ENCODE measurements around the gene PRIM2. TPM values are rescaled to one million over a fixed set of nuclear protein-coding genes. Genes with fewer than 3 reads are reported as not detected.
A peak's percentile ranks its signal among the peaks of the same experiment; 100 is the strongest.
"Not testable (repeated sequence)": the region's sequence is repeated elsewhere in the genome, so short reads cannot be mapped to it uniquely, and the experiment has no call there.

Gene PRIM2
- total RNA-seq, 3 donors from 2014 or later (not counting 1 experiment from before 2014, with no cell fraction given), result 16.0 to 27.5 (median 18.3) TPM

DNA sequence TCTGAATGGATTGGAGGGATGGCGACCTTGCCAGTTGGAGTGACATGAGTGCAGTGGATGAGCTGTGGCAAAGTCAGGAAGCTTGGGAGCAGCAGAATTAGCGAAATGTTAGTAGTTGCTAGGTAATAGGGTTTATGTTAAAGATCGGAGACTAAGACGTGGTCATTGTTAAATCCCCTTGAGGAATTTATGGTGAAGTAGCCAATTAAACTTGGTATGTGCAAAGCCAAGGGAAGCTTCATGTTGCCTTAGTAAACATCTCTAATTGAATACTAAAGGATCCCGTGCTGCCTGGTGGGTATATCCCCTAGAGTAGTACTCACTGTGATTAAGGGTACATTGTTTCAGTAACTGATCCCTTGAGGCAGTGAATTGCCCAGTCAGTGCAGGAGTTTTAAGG lies 106.0 kb downstream of the PRIM2 start:
- WGBS (ENCODE audit: insufficient coverage), result 100% methylated on average over 5 of the region's 5 CpGs
- DNase-seq, result no peak
- Mint-ChIP-seq H3K9me3 (no peaks in the 10 kb centered on the region), H3K4me3 (no peak overlapping the region), H3K4me1 (peaks cover 6 to 16% of the 10 kb centered on the region in 2 donors), H3K36me3 (no peaks in the 10 kb centered on the region), H3K27me3 (ENCODE audit: low read depth in 2 of 2) (no peaks in the 10 kb centered on the region), H3K27ac (no peak overlapping the region)
- no peaks in the 10 kb centered on the region for H3K27me3 ChIP-seq (ENCODE audit: control insufficient read depth, insufficient read depth, low read length)
- H3K36me3 ChIP-seq (ENCODE audit: control insufficient read depth, insufficient read depth, low read length), result no peaks in the 10 kb centered on the region
- ATAC-seq, result no peak
- no peaks in the 10 kb centered on the region for H3K9me3 ChIP-seq (ENCODE audit: control insufficient read depth, insufficient read depth, low read length)
- intact Hi-C loops (cut with micrococcal nuclease), result no loop called here
- TF ChIP-seq, protein P1, sequence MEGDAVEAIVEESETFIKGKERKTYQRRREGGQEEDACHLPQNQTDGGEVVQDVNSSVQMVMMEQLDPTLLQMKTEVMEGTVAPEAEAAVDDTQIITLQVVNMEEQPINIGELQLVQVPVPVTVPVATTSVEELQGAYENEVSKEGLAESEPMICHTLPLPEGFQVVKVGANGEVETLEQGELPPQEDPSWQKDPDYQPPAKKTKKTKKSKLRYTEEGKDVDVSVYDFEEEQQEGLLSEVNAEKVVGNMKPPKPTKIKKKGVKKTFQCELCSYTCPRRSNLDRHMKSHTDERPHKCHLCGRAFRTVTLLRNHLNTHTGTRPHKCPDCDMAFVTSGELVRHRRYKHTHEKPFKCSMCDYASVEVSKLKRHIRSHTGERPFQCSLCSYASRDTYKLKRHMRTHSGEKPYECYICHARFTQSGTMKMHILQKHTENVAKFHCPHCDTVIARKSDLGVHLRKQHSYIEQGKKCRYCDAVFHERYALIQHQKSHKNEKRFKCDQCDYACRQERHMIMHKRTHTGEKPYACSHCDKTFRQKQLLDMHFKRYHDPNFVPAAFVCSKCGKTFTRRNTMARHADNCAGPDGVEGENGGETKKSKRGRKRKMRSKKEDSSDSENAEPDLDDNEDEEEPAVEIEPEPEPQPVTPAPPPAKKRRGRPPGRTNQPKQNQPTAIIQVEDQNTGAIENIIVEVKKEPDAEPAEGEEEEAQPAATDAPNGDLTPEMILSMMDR (IDR thresholded peaks at IDR 0.05), result no peak
- no peak overlapping the region for H3K4me3 ChIP-seq (ENCODE audit: low read length)
- no peak overlapping the region for H3K27ac ChIP-seq (ENCODE audit: low read length)
- no peaks in the 10 kb centered on the region for H3K4me1 ChIP-seq (ENCODE audit: control insufficient read depth, insufficient read depth, low read length)

DNA sequence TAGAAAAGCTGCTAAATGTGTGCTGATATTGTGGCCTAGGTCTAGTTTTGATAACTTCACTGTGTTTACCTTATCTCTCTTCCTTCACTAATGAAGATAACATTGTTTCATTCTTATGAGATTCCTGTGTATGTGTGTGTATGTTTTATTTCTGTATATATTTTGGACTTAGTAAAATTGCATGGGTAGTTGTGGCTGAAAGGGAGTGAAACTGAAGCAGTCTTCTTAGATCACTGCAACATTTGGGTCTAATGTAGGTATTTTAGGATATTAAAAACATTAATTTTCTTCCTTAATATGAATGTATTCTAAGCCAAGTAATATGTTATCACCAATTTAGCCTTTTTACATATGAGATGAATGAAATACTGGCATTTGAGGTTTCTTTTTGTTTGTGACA lies 114.3 kb downstream of the PRIM2 start:
- H3K9me3 Mint-ChIP-seq; H3K27me3 ChIP-seq (ENCODE audit: control insufficient read depth, insufficient read depth, low read length); H3K36me3 Mint-ChIP-seq; DNase-seq; H3K9me3 ChIP-seq (ENCODE audit: control insufficient read depth, insufficient read depth, low read length); H3K27ac ChIP-seq (ENCODE audit: low read length); H3K4me1 ChIP-seq (ENCODE audit: control insufficient read depth, insufficient read depth, low read length); intact Hi-C loops (cut with micrococcal nuclease); H3K27me3 Mint-ChIP-seq (ENCODE audit: low read depth in 2 of 2); ATAC-seq; H3K4me3 ChIP-seq (ENCODE audit: low read length); H3K36me3 ChIP-seq (ENCODE audit: control insufficient read depth, insufficient read depth, low read length): not testable (repeated sequence)
- Mint-ChIP-seq H3K4me3 (peak overlapping the region; percentile 59), H3K4me1 (peaks cover 50 to 60% of the 10 kb centered on the region in 2 donors), H3K27ac (peak overlapping the region; percentile 87 to 89)

DNA sequence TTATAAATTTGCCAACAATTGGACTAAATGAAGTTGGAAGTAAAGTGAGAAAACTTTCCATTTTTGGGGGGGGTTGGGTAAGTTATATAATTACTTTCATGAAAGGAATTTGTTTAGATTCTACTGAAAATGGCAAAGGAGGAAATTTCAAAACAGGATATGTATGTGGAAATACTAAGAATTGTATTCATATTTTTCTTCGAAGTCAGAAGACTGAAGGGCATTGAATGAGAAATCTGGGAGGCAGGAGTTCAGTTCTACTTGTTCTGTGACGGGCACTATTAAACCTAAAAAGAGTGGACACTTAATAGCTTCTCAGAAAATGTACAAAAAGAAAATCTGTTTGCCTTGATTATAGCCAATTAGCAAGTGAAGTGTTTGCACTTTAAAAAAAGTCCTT lies 114.7 kb downstream of the PRIM2 start:
- ATAC-seq, result no peak
- peaks cover 50 to 60% of the 10 kb centered on the region in 2 donors for H3K4me1 Mint-ChIP-seq
- intact Hi-C loops (cut with micrococcal nuclease), result no loop called here

DNA sequence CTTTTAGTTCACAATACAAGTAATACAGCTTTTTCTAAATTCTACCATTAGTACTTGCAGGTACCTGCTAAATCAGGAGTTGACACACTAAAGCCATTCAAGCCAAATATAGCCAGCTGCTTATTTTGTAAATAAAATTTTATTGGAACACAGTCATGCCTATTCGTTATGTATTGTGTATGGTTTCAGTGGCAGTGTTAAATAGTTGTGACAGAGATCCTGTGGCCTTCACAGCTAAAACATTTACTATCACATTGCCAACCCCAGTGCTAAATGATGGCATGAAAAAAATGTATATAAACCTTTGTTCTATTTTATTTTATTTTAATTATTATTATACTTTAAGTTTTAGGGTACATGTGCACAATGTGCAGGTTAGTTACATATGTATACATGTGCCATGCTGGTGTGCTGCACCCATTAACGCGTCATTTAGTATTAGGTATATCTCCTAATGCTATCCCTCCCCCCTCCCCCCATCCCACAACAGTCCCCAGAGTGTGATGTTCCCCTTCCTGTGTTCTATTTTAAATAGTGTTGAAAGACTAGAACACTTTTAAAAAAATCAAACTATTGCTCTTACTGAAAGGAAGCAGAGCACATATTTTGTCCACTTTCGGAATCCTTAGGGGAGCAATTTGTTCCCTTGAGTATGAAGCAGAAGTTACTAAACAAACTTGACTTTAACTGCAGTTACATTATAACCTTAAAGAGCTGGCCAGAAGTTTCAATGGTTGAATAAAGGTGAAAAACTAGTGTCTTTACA lies 115.7 kb downstream of the PRIM2 start:
- Mint-ChIP-seq H3K4me3 (peak overlapping the region; percentile 82), H3K27me3 (ENCODE audit: low read depth in 2 of 2) (no peaks in the 10 kb centered on the region), H3K27ac (peak overlapping the region; percentile 87 to 89), H3K9me3 (no peaks in the 10 kb centered on the region), H3K4me1 (peaks cover 50 to 60% of the 10 kb centered on the region in 2 donors), H3K36me3 (no peaks in the 10 kb centered on the region)
- ATAC-seq (peak; percentile 75 to 81 (median 79)), DNase-seq (no peak)
- peak overlapping the region; percentile 65 for H3K27ac ChIP-seq (ENCODE audit: low read length)
- WGBS (ENCODE audit: insufficient coverage), result 17% methylated on average over 1 of the region's 4 CpGs
- H3K9me3 ChIP-seq (ENCODE audit: control insufficient read depth, insufficient read depth, low read length), result no peaks in the 10 kb centered on the region
- no peak overlapping the region for H3K4me3 ChIP-seq (ENCODE audit: low read length)
- TF ChIP-seq, protein P1 (IDR thresholded peaks at IDR 0.05), result no peak
- no peaks in the 10 kb centered on the region for H3K36me3 ChIP-seq (ENCODE audit: control insufficient read depth, insufficient read depth, low read length)
- intact Hi-C loops (cut with micrococcal nuclease), result no loop called here
- H3K4me1 ChIP-seq (ENCODE audit: control insufficient read depth, insufficient read depth, low read length), result peaks cover 9% of the 10 kb centered on the region
- H3K27me3 ChIP-seq (ENCODE audit: control insufficient read depth, insufficient read depth, low read length), result no peaks in the 10 kb centered on the region

More for the DNA sequence above, 114.7 kb downstream of the PRIM2 start:
- Histone ChIP-seq H3K9me3 (ENCODE audit: control insufficient read depth, insufficient read depth, low read length) (no peaks in the 10 kb centered on the region), H3K4me1 (ENCODE audit: control insufficient read depth, insufficient read depth, low read length) (peaks cover 9% of the 10 kb centered on the region), H3K36me3 (ENCODE audit: control insufficient read depth, insufficient read depth, low read length) (no peaks in the 10 kb centered on the region), H3K4me3 (ENCODE audit: low read length) (no peak overlapping the region), H3K27me3 (ENCODE audit: control insufficient read depth, insufficient read depth, low read length) (no peaks in the 10 kb centered on the region), H3K27ac (ENCODE audit: low read length) (no peak overlapping the region)
- peak overlapping the region; percentile 59 for H3K4me3 Mint-ChIP-seq
- peak overlapping the region; percentile 87 to 89 for H3K27ac Mint-ChIP-seq
- H3K9me3 Mint-ChIP-seq, result no peaks in the 10 kb centered on the region
- DNase-seq, result no peak
- TF ChIP-seq, protein P1 (IDR thresholded peaks at IDR 0.05), result no peak
- 48% methylated on average over 2 of the region's 2 CpGs for WGBS (ENCODE audit: insufficient coverage)
- no peaks in the 10 kb centered on the region for H3K27me3 Mint-ChIP-seq (ENCODE audit: low read depth in 2 of 2)
- no peaks in the 10 kb centered on the region for H3K36me3 Mint-ChIP-seq

DNA sequence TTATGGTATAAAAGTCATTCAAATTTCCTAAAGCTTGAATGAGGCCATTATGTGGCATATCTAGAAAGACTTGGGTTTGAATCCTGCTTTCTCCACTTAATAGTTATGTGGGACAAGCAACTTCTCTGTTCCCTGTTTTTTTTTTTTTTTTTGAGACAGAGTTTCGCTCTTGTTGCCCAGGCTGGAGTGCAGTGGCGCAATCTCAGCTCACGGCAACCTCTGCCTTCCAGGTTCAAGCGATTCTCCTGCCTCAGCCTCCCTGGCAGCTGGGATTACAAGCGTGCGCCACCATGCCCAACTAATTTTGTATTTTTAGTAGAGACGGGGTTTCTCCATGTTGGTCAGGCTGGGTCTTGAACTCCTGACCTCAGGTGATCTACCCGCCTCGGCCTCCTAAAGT lies 116.4 kb downstream of the PRIM2 start:
- WGBS (ENCODE audit: insufficient coverage), result 95% methylated on average over 9 of the region's 9 CpGs
- DNase-seq; H3K4me1 ChIP-seq (ENCODE audit: control insufficient read depth, insufficient read depth, low read length); H3K36me3 ChIP-seq (ENCODE audit: control insufficient read depth, insufficient read depth, low read length); ATAC-seq; H3K9me3 ChIP-seq (ENCODE audit: control insufficient read depth, insufficient read depth, low read length); H3K9me3 Mint-ChIP-seq; H3K4me3 ChIP-seq (ENCODE audit: low read length); H3K27me3 Mint-ChIP-seq (ENCODE audit: low read depth in 2 of 2); H3K27me3 ChIP-seq (ENCODE audit: control insufficient read depth, insufficient read depth, low read length); intact Hi-C loops (cut with micrococcal nuclease); H3K36me3 Mint-ChIP-seq: not testable (repeated sequence)
- peaks cover 49 to 59% of the 10 kb centered on the region in 2 donors for H3K4me1 Mint-ChIP-seq
- H3K27ac Mint-ChIP-seq, result peak overlapping the region; percentile 87 to 89
- peak overlapping the region; percentile 82 for H3K4me3 Mint-ChIP-seq
- H3K27ac ChIP-seq (ENCODE audit: low read length), result peak overlapping the region; percentile 65
